GM19468 (cell line): ENCODE data around the gene CACNA1E.

Source experiments
- ATAC-seq: cut with Tn5 transposase; IDR thresholded peaks from one replicate; pipeline ENCODE4 v1.9.1; 2021; ENCODE audit warnings: mild to moderate bottlenecking, moderate library complexity, moderate number of reproducible peaks; ENCODE audit not compliant: unreplicated experiment; ENCODE audit errors: extremely low read depth

CACNA1E gene

GRCh38 chr1:181483285-181484195 is at the start of gene CACNA1E:
Gene CACNA1E (plus strand): TSS chr1:181483517. CDS start chr1:181483745, 228 bp downstream.
- ATAC-seq = no peak

GRCh38 chr1:181433931-181434330 is 49.4 kb upstream of the CACNA1E start:
- no peak for ATAC-seq

DNA sequence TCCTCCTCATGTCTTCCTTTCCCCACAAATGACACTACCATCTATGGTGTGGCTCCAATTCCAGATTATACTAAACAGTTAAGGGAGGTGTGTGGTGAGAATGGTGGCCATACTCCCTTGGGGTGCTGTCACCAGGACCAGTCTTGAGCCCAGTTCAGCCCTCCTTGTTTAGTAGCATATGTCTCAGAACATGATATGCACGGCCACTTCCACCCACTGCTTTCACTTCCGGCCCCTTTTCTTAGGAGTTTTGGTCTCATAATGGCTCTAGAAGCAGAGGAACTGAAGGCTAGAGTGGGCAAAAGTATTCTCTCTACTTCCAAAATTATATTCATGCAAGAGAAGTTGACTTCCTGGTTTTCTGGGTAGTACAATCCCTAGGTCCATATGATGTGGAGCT is 45.3 kb upstream of the CACNA1E start:
- peak; percentile 55 for ATAC-seq

DNA sequence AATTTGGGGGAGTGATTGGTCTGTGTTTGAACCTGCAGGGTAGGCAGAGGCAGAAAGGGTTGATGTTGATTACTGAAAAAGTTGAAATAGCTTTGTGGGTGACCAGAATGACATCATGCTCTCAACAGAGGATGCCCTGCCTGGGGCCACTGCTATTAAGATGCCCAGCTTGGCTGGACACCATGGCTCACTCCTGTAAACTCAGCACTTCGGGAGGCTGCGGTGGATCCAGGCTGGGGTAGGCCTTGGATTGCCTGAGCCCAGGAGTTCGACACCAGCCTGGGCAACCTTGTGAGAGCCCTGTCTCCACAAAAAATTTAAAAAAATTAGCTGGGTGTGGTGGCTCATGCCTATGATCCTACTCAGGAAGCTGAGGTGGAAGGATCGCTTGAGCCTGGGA is 42.8 kb upstream of the CACNA1E start:
- ATAC-seq = no peak

GRCh38 chr1:181442181-181442525 is 41.2 kb upstream of the CACNA1E start:
- no peak for ATAC-seq

DNA sequence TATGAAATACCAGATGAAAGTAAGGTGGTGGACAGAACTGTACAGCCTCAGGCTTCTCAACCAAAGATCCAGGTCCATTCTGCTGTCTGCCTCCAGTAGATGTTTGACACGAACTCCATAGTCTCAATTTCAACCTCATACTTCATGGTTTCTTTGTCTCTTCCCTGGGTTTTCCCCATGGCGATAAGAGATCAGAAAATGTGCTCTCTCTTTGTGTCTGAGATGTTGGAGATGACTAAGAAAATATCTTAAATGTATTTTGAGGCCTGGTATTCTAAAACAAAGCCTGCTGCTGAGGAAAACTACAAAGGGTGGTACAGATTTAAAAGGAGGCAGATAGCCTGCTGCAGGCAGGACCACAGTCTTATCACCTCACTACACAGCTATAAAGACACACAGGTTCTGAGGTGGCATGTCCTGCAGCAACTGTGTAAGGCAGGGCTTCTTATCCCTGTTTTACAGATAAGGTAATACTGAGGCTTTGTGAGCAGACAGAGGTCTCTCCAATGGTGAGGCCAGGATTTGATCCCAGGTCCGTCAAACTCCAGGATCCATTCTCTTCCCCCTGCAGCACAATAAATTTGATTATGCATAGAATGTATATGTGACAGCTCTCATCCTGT is 40.0 kb upstream of the CACNA1E start:
- ATAC-seq = no peak

- no peak for ATAC-seq
These were observed 37.9 kb upstream of the CACNA1E start for GRCh38 chr1:181445436-181445835.

GRCh38 chr1:181448461-181448860 is 34.9 kb upstream of the CACNA1E start:
- ATAC-seq = no peak

DNA sequence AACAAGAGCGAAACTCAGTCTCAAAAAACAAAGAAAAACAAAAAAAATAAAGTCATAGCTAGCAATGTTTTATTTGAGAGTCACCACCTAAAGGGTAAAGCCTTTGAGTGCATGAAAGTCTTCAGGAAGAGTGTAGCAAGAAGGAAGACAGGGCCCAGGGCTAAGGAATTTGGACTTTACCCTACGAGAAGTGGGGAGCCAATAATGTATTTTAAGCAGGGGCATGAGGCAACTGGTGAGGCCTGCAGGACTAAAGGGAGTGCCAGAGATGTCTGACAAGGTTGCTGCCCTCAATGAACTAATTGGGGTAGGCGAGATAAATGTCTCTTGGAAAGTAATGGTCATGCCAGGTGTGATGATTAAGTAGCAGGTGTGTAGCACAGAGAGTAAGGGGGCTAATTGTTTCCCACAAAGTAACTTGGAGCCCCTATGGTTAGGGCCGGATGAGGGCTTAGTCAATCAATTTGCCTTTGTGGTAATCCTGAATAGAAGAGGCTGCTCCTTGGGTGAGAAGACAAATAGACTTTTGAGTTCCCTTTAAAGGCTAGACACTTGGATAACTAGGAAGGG is 31.6 kb upstream of the CACNA1E start:
- ATAC-seq = no peak

GRCh38 chr1:181452746-181453145 is 30.6 kb upstream of the CACNA1E start:
- no peak for ATAC-seq

DNA sequence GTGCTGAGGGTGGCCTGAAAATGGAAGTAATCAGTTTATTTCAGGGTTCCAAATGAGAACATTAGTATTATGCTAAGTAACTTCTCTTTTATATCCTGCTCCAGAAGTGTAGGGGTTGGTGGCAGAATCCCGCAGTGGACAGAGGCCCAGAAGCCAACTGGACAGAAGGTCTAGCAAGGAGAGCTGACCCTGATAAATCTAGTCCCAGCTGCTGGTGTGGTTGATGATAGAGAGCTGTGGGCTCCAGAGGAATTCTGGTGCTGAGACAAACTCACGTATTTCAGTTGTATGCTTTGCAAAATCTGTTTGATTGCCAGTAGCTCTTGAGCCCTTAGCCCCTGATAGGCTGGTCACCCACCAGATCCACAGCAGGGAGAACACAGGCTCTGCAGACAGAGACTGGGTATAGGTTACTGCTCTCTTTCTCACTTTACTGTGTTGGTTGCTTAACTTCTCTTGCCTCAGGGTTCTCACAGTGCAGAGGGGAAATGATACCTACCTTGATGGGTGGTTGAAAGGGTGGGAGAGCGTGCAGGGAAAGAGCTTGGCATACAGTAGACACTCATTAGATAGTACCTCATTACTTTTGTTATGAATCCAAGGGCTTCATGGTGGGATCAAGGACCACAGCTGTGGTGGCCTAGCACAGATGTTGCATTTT is 29.6 kb upstream of the CACNA1E start:
- no peak for ATAC-seq

DNA sequence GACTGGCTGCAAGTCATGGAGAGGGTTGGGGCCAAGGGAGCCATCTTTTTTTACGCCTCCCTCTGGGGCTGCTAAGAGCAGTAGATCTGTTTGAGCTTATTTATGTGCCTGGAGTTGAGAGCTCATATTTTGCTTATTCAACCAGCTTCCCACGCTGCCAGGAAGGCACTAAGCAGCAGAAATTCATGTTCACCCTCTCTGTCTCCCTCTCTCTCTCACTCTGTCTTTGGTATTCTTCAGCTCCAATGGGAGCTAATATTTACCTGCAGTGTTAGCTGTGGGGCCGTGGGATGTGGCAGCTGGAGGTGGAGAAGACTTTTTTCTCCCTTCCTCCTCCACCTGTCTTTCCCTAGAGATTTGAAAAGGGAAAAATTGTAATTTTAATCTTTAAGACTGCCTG is 26.8 kb upstream of the CACNA1E start:
- no peak for ATAC-seq

GRCh38 chr1:181458419-181458818 is 24.9 kb upstream of the CACNA1E start:
- ATAC-seq = no peak

DNA sequence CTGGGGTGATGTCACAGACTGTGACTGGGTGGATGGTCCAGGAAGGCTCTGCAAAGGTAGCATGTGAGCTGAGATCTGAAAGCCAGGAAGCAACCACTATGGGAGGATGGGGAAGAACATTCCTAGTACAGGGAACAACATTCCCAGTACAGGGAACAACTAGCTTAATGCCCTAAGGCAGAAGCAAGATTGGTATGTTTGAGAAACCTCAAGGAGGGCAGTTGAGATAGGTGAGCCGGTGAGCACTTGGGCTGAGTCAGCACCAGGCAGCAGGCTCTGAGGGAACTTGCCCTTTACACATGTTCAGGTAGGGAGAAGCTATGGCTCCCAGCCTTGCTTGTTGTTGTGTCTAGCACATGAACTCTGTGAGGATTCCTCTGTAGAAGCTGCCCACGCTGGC is 24.2 kb upstream of the CACNA1E start:
- ATAC-seq = no peak

- no peak for ATAC-seq
These were observed 13.5 kb upstream of the CACNA1E start for GRCh38 chr1:181469829-181470228.

GRCh38 chr1:181475580-181475979 is 7.7 kb upstream of the CACNA1E start:
- ATAC-seq = no peak

GRCh38 chr1:181476581-181476980 is 6.7 kb upstream of the CACNA1E start:
- no peak for ATAC-seq

DNA sequence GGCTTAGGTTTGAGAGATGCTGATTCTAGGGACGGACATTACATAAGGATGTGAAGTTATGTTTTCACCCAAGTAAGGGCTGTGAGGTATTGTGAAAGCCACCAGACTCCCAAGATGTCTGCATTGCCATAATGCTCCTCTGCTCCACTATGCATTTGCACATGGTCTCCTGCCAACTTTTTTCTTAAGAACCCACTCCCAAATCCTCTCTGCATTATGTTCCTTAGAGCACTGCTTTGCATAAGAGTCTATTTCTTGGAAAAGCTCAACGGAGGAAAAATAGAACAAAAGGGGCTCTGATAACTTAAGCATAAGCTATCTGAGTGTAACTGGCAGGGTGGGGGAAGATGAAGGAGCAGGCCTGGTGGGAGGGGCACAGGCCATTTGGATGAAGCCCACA is 5.0 kb upstream of the CACNA1E start:
- no peak for ATAC-seq

- peak; percentile 57 for ATAC-seq
These were observed 4.1 kb upstream of the CACNA1E start for GRCh38 chr1:181479137-181479745.

- no peak for ATAC-seq
These were observed 1.3 kb upstream of the CACNA1E start for GRCh38 chr1:181482001-181482430.
